HG02885 (cell line): ENCODE data around the gene SPATA46.

ENCODE experiments used
- ATAC-seq: cut with Tn5 transposase; IDR thresholded peaks from one replicate; pipeline ENCODE4 v1.9.1; 2021; ENCODE audit warnings: mild to moderate bottlenecking; ENCODE audit not compliant: unreplicated experiment, poor library complexity

SPATA46 gene

DNA sequence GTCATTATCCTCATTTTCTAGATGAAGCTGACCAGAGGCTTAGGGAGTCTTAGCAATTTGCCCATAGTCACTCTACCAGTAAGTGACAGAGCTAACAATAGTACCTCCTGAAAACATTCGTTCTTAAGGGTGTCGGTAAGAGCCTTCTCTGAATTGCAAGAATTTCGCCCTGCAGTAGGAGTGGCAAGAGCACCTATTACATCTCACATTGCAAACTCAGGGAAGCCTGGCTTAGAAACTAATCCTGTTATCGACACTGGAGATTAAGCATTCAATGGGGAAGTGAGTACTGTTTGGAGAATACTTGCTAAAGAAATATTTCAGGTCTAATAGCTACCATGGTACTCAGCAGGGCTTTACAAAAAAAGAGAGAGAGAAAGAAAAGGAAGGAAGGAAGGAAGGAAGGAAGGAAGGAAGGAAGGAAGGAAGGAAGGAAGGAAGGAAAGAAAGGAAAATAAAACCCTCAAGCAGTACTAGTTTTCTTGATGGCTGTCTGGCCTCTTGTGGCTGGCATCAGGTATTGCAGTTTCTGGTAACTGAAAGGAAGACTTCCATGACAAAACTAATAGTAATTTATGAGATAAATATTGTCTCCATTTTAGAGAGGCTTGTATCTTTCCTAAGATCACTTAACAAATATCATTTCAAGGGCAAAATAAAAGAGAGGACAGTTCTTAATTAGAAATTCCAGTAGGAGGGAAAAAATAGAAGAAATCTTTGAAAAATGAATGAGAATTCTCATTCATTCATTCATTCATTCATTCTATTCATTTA lies 15.3 kb upstream of the SPATA46 start:
- no peak for ATAC-seq

DNA sequence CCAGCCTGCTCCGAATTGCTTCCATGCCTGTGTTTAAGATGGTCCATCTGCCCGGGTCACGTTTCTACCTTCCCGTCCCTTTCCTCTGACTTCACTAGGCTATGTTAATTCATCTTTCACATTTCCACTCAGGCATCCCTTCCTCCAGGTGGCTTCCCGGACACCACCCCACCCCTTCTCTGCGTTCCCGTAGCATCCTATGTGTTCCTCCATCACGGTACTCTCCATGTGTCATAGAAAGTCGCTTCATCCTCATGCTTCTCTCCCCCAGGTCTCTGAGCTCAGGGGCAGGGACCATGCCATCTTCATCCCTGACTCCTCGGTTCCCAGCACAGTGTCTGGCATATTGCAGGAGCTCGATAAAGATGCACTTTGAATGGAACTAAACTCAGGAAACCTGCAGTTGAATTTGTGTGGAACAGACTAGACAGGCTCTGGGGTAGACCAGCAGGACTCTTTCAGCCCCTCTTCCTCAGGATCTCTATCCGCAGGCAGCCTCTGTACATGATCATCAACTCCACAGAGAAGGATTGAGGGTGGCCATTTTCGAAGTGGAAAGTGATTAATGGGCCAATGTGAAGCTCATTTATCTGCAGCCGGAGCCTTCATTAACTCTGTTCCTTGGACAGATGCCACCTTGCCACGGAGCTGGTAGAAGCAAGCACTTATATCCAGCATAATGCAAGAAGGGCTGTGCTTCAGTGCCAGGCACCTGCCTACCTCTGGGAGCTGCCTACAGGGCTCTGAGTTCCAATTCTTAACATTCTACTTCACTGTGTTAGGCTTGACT lies 13.9 kb upstream of the SPATA46 start:
- no peak for ATAC-seq

DNA sequence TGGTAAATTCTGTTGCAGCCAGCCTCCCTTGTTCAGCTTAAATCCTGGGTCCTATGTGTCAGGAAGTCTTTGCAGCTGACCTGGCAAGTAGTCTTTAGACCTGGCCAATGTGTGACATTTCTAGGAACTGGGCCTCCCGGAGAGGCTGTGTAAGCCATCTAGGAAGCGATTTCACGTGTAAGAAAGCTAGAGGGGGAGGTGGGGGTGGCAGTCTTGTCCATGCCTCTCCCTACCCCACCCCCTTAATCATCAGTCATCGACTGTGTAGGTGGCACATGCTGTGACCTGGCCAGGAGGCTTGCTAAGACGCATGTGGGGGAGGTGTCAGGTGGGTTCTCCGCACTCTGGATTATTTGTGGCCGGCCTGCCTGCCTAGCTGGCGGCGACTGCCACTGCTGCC lies 13.3 kb upstream of the SPATA46 start:
- ATAC-seq: no peak

GRCh38 chr1:162389021-162389818 lies 12.6 kb upstream of the SPATA46 start:
- ATAC-seq: no peak

DNA sequence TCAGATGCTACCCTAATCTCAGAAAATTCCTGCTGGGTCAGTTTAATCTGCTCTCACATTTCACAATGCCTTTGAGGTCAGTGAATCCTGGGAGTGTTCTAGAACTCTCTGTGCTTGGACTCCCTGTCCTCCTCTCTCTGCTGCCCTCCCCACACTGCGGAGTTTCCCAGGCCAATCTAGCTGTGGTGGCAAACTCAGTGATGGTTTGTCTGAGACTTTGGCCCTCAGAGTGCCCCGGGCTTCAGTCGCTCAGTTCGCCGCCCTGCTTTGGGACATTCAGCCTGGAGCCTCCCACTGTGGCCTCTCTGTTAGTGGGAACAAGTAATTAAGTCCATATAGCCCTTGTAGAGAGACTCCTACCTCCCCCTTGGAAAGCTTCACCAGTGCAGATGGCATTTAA lies 12.0 kb upstream of the SPATA46 start:
- ATAC-seq: no peak

GRCh38 chr1:162388083-162388594 lies 11.5 kb upstream of the SPATA46 start:
- ATAC-seq: no peak

GRCh38 chr1:162387226-162388082 lies 10.8 kb upstream of the SPATA46 start:
- ATAC-seq: no peak

GRCh38 chr1:162386292-162387225 lies 9.9 kb upstream of the SPATA46 start:
- no peak for ATAC-seq

- no peak for ATAC-seq
Observed at GRCh38 chr1:162385702-162386101, 9.0 kb upstream of the SPATA46 start.

DNA sequence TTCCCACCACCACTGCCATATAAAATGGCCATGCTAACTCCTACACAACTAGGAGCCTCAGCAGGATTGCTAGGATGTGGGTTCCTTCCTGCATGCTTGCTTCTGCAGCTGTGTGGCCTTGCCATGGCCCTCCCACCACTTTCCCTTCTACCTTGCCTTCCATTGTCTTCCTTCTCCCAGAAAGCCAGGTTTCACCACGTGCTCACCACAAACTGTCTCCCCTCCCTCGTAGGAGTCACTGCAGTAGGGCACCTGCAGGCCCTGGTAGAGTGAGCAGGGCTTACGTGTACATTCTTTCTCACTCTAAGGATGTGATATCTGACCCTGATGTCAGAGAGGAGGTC lies 8.6 kb upstream of the SPATA46 start:
- ATAC-seq: no peak

DNA sequence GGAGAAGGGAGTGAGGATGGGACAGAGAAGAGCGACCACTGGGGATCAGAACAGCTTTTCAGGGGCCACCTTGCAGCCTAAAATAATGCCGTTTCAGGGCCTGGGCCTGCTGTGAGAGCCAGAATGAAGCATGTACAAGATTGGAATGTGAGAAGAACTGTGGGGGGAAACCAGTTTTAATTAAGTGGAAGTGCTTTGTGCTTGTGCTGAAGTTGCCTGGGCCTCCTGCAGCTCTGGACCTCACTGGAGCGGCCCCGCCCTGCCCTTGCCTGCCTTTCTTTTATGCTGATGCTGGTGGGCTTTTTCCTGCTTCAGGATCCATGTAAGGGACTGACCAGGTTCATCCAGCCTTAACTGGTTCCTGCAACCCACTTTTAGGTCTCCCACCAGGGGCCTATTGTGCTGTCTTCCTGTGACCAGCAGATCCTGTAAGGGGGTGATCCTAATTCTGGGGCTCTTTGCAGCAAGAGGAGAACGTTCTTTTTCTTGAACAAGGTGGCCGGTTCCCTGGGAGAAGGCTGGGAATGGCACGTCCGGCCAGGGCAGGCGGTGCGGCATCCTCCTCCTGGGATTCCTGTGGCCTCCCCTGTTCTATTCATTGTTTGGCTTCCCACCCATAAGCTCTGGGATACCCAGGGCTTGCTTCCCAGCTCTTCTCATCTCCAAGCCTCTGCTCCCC lies 8.1 kb upstream of the SPATA46 start:
- no peak for ATAC-seq

- ATAC-seq: no peak
Observed at GRCh38 chr1:162384116-162384515, 7.5 kb upstream of the SPATA46 start.

DNA sequence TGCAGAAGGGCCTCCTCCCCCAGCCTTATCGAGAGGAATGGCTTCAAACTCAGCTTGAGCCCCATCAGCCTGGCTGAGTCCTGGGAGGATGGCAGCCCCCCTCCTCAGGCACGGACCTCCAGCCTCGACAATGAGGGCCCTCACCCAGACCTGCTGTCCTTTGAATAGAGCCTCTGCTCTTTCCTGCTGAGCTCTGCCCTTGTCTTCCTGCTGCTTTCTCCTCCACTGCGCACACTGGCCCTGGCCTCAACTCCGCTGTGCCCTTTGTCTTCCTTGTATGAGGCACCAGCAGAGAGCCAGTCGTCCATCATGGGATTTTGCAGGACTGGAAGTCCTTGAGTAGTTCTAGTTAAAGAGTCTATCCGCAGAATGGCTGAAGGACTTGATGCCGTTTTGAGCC lies 6.9 kb upstream of the SPATA46 start:
- ATAC-seq: no peak

DNA sequence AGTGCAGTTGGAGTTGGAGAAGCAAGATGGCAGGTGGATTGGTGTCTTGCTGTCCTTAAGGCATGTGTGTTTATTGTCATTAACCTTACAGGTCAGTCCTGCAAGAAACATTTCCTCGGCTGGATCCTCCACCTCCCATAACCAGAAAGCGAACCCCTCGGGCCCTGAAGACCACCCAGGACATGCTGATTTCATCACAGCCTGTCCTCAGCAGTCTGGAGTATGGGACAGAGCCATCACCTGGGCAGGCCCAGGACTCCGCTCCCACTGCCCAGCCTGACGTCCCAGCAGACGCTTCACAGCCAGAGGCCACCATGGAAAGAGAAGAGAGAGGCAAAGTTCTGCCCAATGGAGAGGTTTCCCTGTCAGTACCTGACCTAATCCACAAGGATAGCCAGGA lies 6.4 kb upstream of the SPATA46 start:
- ATAC-seq: no peak

DNA sequence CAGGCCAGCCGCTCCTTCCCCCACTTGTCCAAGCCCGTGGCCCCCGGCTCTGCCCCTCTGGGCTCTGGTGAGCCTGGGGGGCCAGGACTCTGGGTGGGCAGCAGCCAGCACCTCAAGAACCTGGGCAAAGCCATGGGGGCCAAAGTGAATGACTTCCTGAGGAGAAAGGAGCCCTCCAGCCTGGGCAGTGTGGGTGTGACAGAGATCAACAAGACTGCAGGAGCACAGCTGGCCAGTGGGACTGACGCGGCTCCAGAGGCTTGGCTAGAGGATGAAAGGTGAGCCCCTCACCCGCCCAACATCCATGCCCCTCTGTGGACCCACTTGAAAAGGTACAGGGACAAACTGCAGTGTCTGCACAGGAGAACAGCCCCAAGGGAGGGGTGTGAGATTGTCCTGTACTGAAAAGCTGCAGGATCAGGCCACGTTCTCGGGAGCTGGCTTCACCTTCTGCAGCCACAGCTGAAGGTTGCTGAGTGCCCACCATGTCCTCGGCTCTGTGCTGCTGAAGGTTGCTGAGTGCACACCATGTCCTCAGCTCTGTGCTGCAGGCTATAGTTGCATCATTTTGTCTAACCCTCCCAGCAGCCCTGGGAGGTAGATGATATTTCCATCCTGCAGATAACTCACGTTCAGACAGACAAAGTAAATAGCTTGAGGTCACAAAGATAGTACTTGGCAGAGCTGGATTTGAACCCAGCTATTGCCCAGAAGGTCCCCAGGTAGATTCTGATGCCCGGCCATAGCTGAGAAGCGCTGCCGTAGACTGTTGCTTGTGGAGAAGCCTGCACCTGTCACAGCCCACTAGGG lies 5.5 kb upstream of the SPATA46 start:
- no peak for ATAC-seq

DNA sequence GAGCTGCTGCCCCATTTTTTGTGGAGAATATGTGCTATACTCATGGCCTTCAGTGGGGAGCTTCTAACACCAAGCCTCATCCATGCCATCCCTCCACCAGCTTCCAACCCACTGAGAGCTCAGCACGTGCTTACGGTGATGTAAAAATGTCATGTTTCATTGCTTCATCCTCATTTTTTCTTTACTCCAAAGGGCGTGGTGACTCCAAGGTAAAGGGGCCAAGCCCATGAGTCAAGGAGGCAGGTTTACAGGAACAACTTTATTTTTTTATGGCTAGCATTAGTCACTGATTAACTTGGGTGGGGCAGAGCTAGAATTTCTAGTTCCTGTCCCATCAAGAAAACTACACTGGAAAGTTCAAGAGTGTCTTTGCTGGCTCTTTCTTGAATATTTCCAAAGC lies 4.7 kb upstream of the SPATA46 start, which contains the start of gene C1orf226:
Gene C1orf226, plus strand, starts transcription at position 346 of the 400 bp plus-strand sequence. CDS start 174 bp downstream, outside the sequence.
- no peak for ATAC-seq

GRCh38 chr1:162380061-162380846 lies 3.6 kb upstream of the SPATA46 start:
- no peak for ATAC-seq
